MCF 10A (cell line): ENCODE measurements around the gene DCLK3. TPM values are rescaled to one million over a fixed set of nuclear protein-coding genes. Genes with fewer than 3 reads are reported as not detected.

Experiments
- BruUV-seq: library from RNA; stranded (reverse); fragments of 400-500 nt; replicated peaks from 2 replicates; lab custom pipeline; 2021; lab: Mats Ljungman, UMichigan
- CTCF ChIA-PET: fragments of 300-600 bp; sonication (Branson Sonifier 250); formaldehyde crosslinking; extraction: SDS; loops from one replicate; lab custom pipeline; 2021; ENCODE audit warnings: antibody characterized with exemption, inconsistent platforms; lab: Yijun Ruan, JAX
- POLR2A ChIA-PET: fragments of 300-600, 350-650 bp; sonication (Branson Sonifier 250); formaldehyde crosslinking; extraction: SDS; loops from one replicate; lab custom pipeline; 2020; ENCODE audit warnings: antibody characterized with exemption, inconsistent platforms; lab: Yijun Ruan, JAX
- DNase-seq: peaks from one replicate; pipeline ENCODE4 v3.0.0-alpha.2; 2018; ENCODE audit not compliant: unreplicated experiment
- H3K27ac Mint-ChIP-seq: one replicate; pipeline ENCODE4 v1.8.0; 2022; ENCODE audit warnings: mild to moderate bottlenecking, low read depth, mixed read lengths; ENCODE audit not compliant: unreplicated experiment
- H3K27me3 Mint-ChIP-seq: one replicate; pipeline ENCODE4 v1.8.0; 2022; ENCODE audit warnings: mixed read lengths; ENCODE audit not compliant: insufficient read depth, unreplicated experiment
- H3K36me3 Mint-ChIP-seq: one replicate; pipeline ENCODE4 v1.8.0; 2022; ENCODE audit warnings: mild to moderate bottlenecking, moderate library complexity, mixed read lengths; ENCODE audit not compliant: insufficient read depth, unreplicated experiment
- H3K4me1 Mint-ChIP-seq: one replicate; pipeline ENCODE4 v1.8.0; 2022; ENCODE audit warnings: mixed read lengths; ENCODE audit not compliant: insufficient read depth, unreplicated experiment
- H3K4me3 Mint-ChIP-seq: one replicate; pipeline ENCODE4 v1.8.0; 2022; ENCODE audit warnings: mild to moderate bottlenecking, moderate library complexity, mixed read lengths; ENCODE audit not compliant: unreplicated experiment
- H3K9me3 Mint-ChIP-seq: one replicate; pipeline ENCODE4 v1.8.0; 2022; ENCODE audit warnings: mixed read lengths; ENCODE audit not compliant: unreplicated experiment
- intact Hi-C: fragments of 100-400 bp; cut with micrococcal nuclease; formaldehyde crosslinking; loops from 2 replicates; pipeline ENCODE4 v1.14.1; 2022
- total RNA-seq: library from RNA; stranded (reverse); gene quantifications from 2 replicates; pipeline ENCODE4 v1.2.3, GENCODE V29; 2022
- TF ChIP-seq, protein P1 (sequence below): fragments of 200-600 bp; IDR thresholded peaks from one replicate; pipeline ENCODE4 v1.8.0; 2022; ENCODE audit warnings: antibody characterized with exemption, mild to moderate bottlenecking; ENCODE audit not compliant: unreplicated experiment

DCLK3 gene
- total RNA-seq, 1 experiment from 2014 or later: not detected

DNA sequence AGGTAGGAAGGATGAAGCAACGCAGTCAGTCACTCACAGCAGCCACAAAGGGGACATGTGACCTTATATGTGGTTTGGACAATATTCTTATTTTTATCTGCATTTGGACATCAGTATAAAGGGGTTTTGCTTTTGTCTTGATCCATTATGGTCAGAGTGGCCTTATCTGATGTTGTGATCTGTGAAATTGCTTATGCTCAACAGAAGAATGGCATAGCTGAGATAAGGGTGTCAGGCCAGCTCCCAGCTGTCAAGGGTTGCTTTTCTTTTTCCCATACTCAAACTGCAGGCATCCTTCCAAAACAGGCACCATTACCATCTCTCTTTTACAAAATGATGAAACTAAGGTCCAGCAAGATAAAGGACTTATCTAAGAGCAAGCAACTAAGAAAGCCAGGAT lies 28.1 kb downstream of the DCLK3 start:
- Mint-ChIP-seq H3K4me3 (no peak overlapping the region), H3K27ac (no peak overlapping the region), H3K36me3 (no peaks in the 10 kb centered on the region), H3K9me3 (no peaks in the 10 kb centered on the region), H3K4me1 (no peaks in the 10 kb centered on the region), H3K27me3 (peaks cover 10% of the 10 kb centered on the region)
- intact Hi-C loops: no loop called here
- TF ChIP-seq, protein P1, sequence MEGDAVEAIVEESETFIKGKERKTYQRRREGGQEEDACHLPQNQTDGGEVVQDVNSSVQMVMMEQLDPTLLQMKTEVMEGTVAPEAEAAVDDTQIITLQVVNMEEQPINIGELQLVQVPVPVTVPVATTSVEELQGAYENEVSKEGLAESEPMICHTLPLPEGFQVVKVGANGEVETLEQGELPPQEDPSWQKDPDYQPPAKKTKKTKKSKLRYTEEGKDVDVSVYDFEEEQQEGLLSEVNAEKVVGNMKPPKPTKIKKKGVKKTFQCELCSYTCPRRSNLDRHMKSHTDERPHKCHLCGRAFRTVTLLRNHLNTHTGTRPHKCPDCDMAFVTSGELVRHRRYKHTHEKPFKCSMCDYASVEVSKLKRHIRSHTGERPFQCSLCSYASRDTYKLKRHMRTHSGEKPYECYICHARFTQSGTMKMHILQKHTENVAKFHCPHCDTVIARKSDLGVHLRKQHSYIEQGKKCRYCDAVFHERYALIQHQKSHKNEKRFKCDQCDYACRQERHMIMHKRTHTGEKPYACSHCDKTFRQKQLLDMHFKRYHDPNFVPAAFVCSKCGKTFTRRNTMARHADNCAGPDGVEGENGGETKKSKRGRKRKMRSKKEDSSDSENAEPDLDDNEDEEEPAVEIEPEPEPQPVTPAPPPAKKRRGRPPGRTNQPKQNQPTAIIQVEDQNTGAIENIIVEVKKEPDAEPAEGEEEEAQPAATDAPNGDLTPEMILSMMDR: no peak
- no TSS peak for BruUV-seq
- DNase-seq: no peak
- ChIA-PET CTCF (interaction anchor here (6.6 kb wide), 1 partner anchor 132 kb away, joined by 45 read pairs; no protein-coding TSS in a partner anchor), POLR2A (no interaction called here)

DNA sequence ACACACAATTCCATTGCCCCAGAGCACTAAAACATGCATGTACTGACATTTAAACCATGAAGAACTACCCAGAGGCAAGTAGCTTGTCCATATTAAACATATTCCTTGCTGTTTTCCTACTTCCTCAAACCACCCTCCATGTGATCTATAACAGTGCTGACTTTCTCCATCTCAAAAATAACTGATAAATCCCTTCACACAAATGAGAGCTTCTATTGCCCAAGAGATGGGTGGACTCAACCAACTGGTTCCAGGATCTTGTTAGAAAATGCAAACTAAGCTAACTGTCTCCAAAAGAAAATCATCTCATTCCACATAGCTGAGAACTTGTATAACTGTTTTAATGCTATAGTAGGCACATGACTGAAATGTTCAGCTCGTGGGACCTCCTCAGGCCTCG lies 29.6 kb downstream of the DCLK3 start:
- CTCF ChIA-PET: interaction anchor here (0.5 to 12.5 kb wide), 10 partner anchors 13 to 776 kb away, joined by 3 to 199 read pairs (median 5); no protein-coding TSS in a partner anchor
- POLR2A ChIA-PET: interaction anchor here (0.6 to 1.0 kb wide), 2 partner anchors 280 to 1688 kb away, joined by 3 read pairs; no protein-coding TSS in a partner anchor
- Mint-ChIP-seq H3K4me1 (no peaks in the 10 kb centered on the region), H3K27ac (no peak overlapping the region), H3K27me3 (peaks cover 10% of the 10 kb centered on the region), H3K4me3 (no peak overlapping the region), H3K9me3 (no peaks in the 10 kb centered on the region), H3K36me3 (no peaks in the 10 kb centered on the region)
- intact Hi-C loops: no loop called here
- TF ChIP-seq, protein P1: no peak
- no peak for DNase-seq
- BruUV-seq: no TSS peak

DNA sequence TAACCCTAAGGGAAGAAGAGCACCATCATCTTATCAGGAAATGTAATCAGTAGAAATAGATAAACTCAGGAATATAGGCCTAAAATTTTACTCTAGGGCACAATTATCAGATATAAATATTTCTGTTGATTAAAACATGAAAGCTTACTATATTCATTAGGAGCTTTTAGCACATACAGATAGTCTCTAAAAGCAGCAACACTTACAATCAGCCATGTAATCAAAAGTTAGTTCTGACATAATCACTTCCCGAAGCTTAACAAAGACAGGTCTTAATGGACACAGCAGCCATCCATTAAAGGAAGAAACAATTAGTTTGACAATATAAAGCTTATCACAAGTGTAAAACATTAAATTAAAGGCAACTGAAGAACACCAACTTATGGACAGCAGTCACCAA lies 30.6 kb downstream of the DCLK3 start:
- Mint-ChIP-seq H3K4me1 (no peaks in the 10 kb centered on the region), H3K27ac (no peak overlapping the region), H3K36me3 (no peaks in the 10 kb centered on the region), H3K27me3 (peaks cover 17% of the 10 kb centered on the region), H3K9me3 (no peaks in the 10 kb centered on the region), H3K4me3 (no peak overlapping the region)
- BruUV-seq: no TSS peak
- CTCF ChIA-PET: interaction anchor here (0.5 to 12.5 kb wide), 7 partner anchors 58 to 225 kb away, joined by 3 to 199 read pairs (median 10); no protein-coding TSS in a partner anchor
- DNase-seq: no peak
- intact Hi-C loops: no loop called here
- TF ChIP-seq, protein P1: no peak
- POLR2A ChIA-PET: interaction anchor here (1.1 kb wide), 2 partner anchors 9 to 258 kb away, joined by 4 read pairs; no protein-coding TSS in a partner anchor

DNA sequence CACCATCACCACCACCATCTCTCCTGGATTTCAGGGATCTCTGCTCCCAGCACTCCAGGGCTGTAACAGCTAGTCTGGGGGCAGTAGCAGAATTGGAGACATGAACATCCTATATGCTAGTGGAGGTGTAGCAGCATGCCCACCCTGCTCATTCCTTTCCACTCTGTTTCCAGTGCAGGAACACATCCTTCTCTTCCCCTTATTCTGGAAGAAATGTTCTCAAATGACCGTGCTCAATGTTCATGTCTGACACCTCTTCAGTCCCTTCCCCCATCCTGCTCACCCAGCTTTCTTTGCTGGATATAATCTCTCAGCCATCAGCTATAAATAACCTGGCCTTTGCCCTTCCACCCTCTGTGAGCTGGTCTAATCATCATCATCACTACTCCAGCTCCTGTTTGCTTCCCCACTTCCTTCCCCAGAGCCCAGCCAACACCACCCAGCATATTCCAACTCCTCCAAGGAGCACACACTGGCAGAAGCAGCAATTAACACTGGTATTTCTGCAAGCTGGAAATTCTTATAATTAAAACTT lies 31.1 kb downstream of the DCLK3 start:
- H3K4me1 Mint-ChIP-seq: no peaks in the 10 kb centered on the region
- intact Hi-C loops: no loop called here
- peaks cover 22% of the 10 kb centered on the region for H3K27me3 Mint-ChIP-seq
- BruUV-seq: no TSS peak
- no peaks in the 10 kb centered on the region for H3K36me3 Mint-ChIP-seq
- CTCF ChIA-PET: interaction anchor here (0.5 to 12.5 kb wide), 7 partner anchors 59 to 226 kb away, joined by 3 to 199 read pairs (median 12); no protein-coding TSS in a partner anchor
- TF ChIP-seq, protein P1: no peak
- H3K9me3 Mint-ChIP-seq: no peaks in the 10 kb centered on the region
- no peak overlapping the region for H3K27ac Mint-ChIP-seq
- no peak for DNase-seq
- POLR2A ChIA-PET: interaction anchor here (1.1 kb wide), 2 partner anchors 9 to 258 kb away, joined by 4 read pairs; no protein-coding TSS in a partner anchor
- H3K4me3 Mint-ChIP-seq: no peak overlapping the region
